K562 (cell line): ENCODE data around the gene APC2. TPM values are rescaled to one million over a fixed set of nuclear protein-coding genes. Genes with fewer than 3 reads are reported as not detected.

ENCODE experiments used
- ATAC-seq: fragments of 200-7000 bp; cut with Tn5 transposase; 3 replicates; pipeline ENCODE4 v1.9.1; 2020; ENCODE audit warnings: moderate library complexity
- BruUV-seq: library from RNA; stranded (reverse); fragments of 400-500 nt; replicated peaks from 2 replicates; lab custom pipeline; 2021; lab: Mats Ljungman, UMichigan
- CTCF ChIA-PET: fragments of 300-600 bp; formaldehyde crosslinking; extraction: SDS; loops from one replicate; lab custom pipeline; 2021; ENCODE audit warnings: low intra/inter-chr PET ratio; lab: Yijun Ruan, JAX
- POLR2A ChIA-PET: fragments of 300-600, 350-650 bp; sonication (Branson Sonifier 250); formaldehyde crosslinking; extraction: SDS; loops from one replicate; lab custom pipeline; 2021; ENCODE audit warnings: antibody characterized with exemption, inconsistent platforms; lab: Yijun Ruan, JAX
- DNase-seq, 4 experiments: peaks; one replicate each; pipeline versions ENCODE4 v3.0.0 to v3.0.0-alpha.2; 2011 to 2018; ENCODE audit warnings: low spot score in 3 of 4, mixed read lengths in 3 of 4; ENCODE audit errors: extremely low read depth in 1 of 4
- FAIRE-seq: peaks from 2 replicates; lab custom pipeline; 2011; peaks lifted over from hg19 to GRCh38; lab: Jason Lieb, UNC
- H2AFZ ChIP-seq: 2 replicates; pipeline ENCODE4 v1.6.0; 2011; ENCODE audit warnings: low read depth, low read length, control low read depth, inconsistent platforms
- H3K27ac ChIP-seq: fragments of 200-600 bp; 3 replicates; pipeline ENCODE4 v1.8.0; 2011; ENCODE audit warnings: low read depth, mild to moderate bottlenecking, control low read depth, inconsistent platforms, low read length, moderate library complexity, mixed read lengths; ENCODE audit errors: extremely low read depth
- H3K27me3 ChIP-seq, 2 experiments: fragments of 300-600 bp in 1 of 2; 2 replicates in 1 of 2; 3 replicates in 1 of 2; pipeline versions ENCODE4 v1.6.0 to v1.8.0; 2011; ENCODE audit warnings: inconsistent platforms in 2 of 2, low read length in 2 of 2, mild to moderate bottlenecking in 1 of 2, mixed read lengths in 1 of 2, moderate library complexity in 1 of 2; ENCODE audit not compliant: control insufficient read depth in 2 of 2, insufficient read depth in 2 of 2
- H3K36me3 ChIP-seq: fragments of 300-600 bp; 3 replicates; pipeline ENCODE4 v1.8.0; 2011; ENCODE audit warnings: mild to moderate bottlenecking, low read length, inconsistent platforms; ENCODE audit not compliant: control insufficient read depth, insufficient read depth
- H3K4me1 ChIP-seq, 2 experiments: fragments of 200-600 bp in 1 of 2; replicated peaks in 1 of 2; 2 replicates in 1 of 2; 3 replicates in 1 of 2; pipeline versions ENCODE4 v1.5.1 to v1.8.0; 2011; ENCODE audit warnings: inconsistent platforms in 2 of 2, low read length in 2 of 2, mild to moderate bottlenecking in 1 of 2, mixed read lengths in 1 of 2, moderate library complexity in 1 of 2; ENCODE audit not compliant: control insufficient read depth in 2 of 2, insufficient read depth in 2 of 2
- H3K4me2 ChIP-seq: 2 replicates; pipeline ENCODE4 v1.6.1; 2011; ENCODE audit warnings: low read length, control low read depth, inconsistent platforms, mixed read lengths; ENCODE audit not compliant: insufficient read depth
- H3K4me3 ChIP-seq: fragments of 200-600 bp; sonication (generic), shearing (Covaris generic); 2 replicates; pipeline ENCODE4 v1.5.1; 2016; ENCODE audit warnings: control low read depth, inconsistent platforms
- H3K79me2 ChIP-seq: fragments of 200-600 bp; 3 replicates; pipeline ENCODE4 v1.8.0; 2011; ENCODE audit warnings: low read length, inconsistent platforms; ENCODE audit not compliant: control insufficient read depth, insufficient read depth
- H3K9ac ChIP-seq, 2 experiments: 2 replicates each; pipeline versions ENCODE4 v1.6.0 to v1.6.1; 2011; ENCODE audit warnings: low read depth in 2 of 2, low read length in 2 of 2, control low read depth in 1 of 2, inconsistent platforms in 1 of 2, mild to moderate bottlenecking in 1 of 2, mixed read lengths in 1 of 2; ENCODE audit not compliant: insufficient read depth in 1 of 2
- H3K9me1 ChIP-seq: one replicate; pipeline ENCODE4 v1.6.0; 2011; ENCODE audit warnings: inconsistent platforms, mild to moderate bottlenecking, low read length, moderate library complexity; ENCODE audit not compliant: control insufficient read depth, insufficient read depth
- H3K9me3 ChIP-seq: replicated peaks from 2 replicates; pipeline ENCODE4 v1.5.1; 2011; ENCODE audit warnings: low read depth, low read length, inconsistent platforms; ENCODE audit not compliant: control insufficient read depth, insufficient read depth
- H4K20me1 ChIP-seq: replicated peaks from 2 replicates; pipeline ENCODE4 v1.6.1; 2011; ENCODE audit warnings: low read length, inconsistent platforms, mixed read lengths; ENCODE audit not compliant: control insufficient read depth, insufficient read depth
- MEF2D ChIP-seq: conservative IDR thresholded peaks from 2 replicates; pipeline ENCODE4 v1.6.1; 2016; ENCODE audit warnings: low read depth, missing genetic modification characterization, missing compliant biosample characterization
- OTX1 ChIP-seq: fragments of 450-650 bp; formaldehyde crosslinking; IDR thresholded peaks from 2 replicates; pipeline ENCODE4 v1.4.0; 2022; ENCODE audit warnings: mild to moderate bottlenecking
- POLR2G ChIP-seq: fragments of 200-400 bp; formaldehyde crosslinking; IDR thresholded peaks from 2 replicates; pipeline ENCODE4 v1.6.1; 2017; ENCODE audit warnings: low read depth, mild to moderate bottlenecking, antibody characterized with exemption, low read length, moderate library complexity
- SAFB2 ChIP-seq: fragments of 200-400 bp; formaldehyde crosslinking; IDR thresholded peaks from 2 replicates; pipeline ENCODE4 v1.6.1; 2018; ENCODE audit warnings: borderline replicate concordance, low read length, low read depth, moderate library complexity; ENCODE audit not compliant: severe bottlenecking
- STAT5A ChIP-seq: IDR thresholded peaks from 2 replicates; pipeline ENCODE4 v1.6.1; 2012; ENCODE audit warnings: low read length, inconsistent platforms, borderline replicate concordance
- TFAP4 ChIP-seq: sonication (generic); formaldehyde crosslinking; IDR thresholded peaks from 2 replicates; pipeline ENCODE4 v1.8.0; 2022; ENCODE audit warnings: missing genetic modification reagents, mild to moderate bottlenecking, moderate library complexity, borderline replicate concordance
- ZBTB5 ChIP-seq: fragments of 450-650 bp; IDR thresholded peaks from 2 replicates; pipeline ENCODE4 v1.6.1; 2017; ENCODE audit warnings: antibody characterized with exemption
- ZNF224 ChIP-seq: sonication (generic); formaldehyde crosslinking; IDR thresholded peaks from 2 replicates; pipeline ENCODE4 v1.8.0; 2022; ENCODE audit warnings: mild to moderate bottlenecking, missing genetic modification reagents
- WGBS: fragments of 100-300 bp; shearing (Covaris generic); methylation state at CpG from one replicate; pipeline ENCODE4 v1.1.6; 2016; ENCODE audit warnings: low coverage, mixed read lengths; ENCODE audit not compliant: insufficient coverage; ENCODE audit errors: missing lambda C conversion rate; 5-methylcytosine and 5-hydroxymethylcytosine counted together
- in situ Hi-C: fragments of 300-500 bp; cut with MboI; formaldehyde crosslinking; loops from 4 replicates; pipeline ENCODE4 v1.15.0; 2018; ENCODE audit warnings: inconsistent platforms, mixed read lengths
- intact Hi-C: fragments of 100-400 bp; cut with micrococcal nuclease; formaldehyde crosslinking; loops from 2 replicates; pipeline ENCODE4 v1.14.2; 2022
- polyA plus RNA-seq, 8 experiments: library from polyadenylated mRNA; depleted of rRNA in 4 of 8; stranded (reverse) in 5 of 8; unstranded in 3 of 8; fragments of >200 nt; fragmentation: Nextera tagmentation in 2 of 8; fragmentation: Illumina TruSeq in 1 of 8; extraction: Ambion mirVana in 2 of 8; extraction: Trizol in 1 of 8; gene quantifications; 2 replicates each; pipeline versions ENCODE4 v1.2.1 to v1.2.3, GENCODE V29; 2011 to 2014; ENCODE audit warnings: inconsistent platforms in 1 of 8, missing spikeins in 1 of 8
- total RNA-seq, 7 experiments: library from RNA; depleted of rRNA in 6 of 7; stranded (reverse); fragments of >200 nt in 6 of 7; fragmentation: Illumina TruSeq in 2 of 7; extraction: Trizol in 2 of 7; gene quantifications; 2 replicates each; pipeline versions ENCODE4 v1.2.1 to v1.2.3, GENCODE V29; 2011 to 2021; ENCODE audit warnings: low replicate concordance in 1 of 7

The APC2 gene
- total and polyA plus RNA-seq, 9 of the 15 experiments (the other 6 are each of a cell fraction or from before 2014, with no cell fraction given), result 0.01 to 0.40 (median 0.05) TPM; not detected in 3

GRCh38 chr19:1421958-1422305, 28.0 kb upstream of the APC2 start:
- H3K4me1 ChIP-seq, result peaks cover 0 to 48% of the 10 kb centered on the region in 2 experiments; a peak in 2 of 5 replicates
- DNase-seq, result no peak
- H3K79me2 ChIP-seq, result peaks cover 81% of the 10 kb centered on the region
- peaks cover 10% of the 10 kb centered on the region for H3K9me1 ChIP-seq
- H3K27me3 ChIP-seq, result no peaks in the 10 kb centered on the region
- ATAC-seq, result no peak
- in situ Hi-C loops (no loop called here), intact Hi-C loops (no loop called here)
- no peaks in the 10 kb centered on the region for H3K9me3 ChIP-seq
- 94% methylated on average over 20 of the region's 22 CpGs for WGBS
- ChIA-PET CTCF (no interaction called here), POLR2A (interaction anchor here (0.7 to 1.4 kb wide), 3 partner anchors 15 to 113 kb away, joined by 3 read pairs; no protein-coding TSS in a partner anchor)
- H3K27ac ChIP-seq, result no peak overlapping the region
- H3K4me3 ChIP-seq, result no peak overlapping the region
- no peak overlapping the region for H3K4me2 ChIP-seq
- FAIRE-seq, result no peak
- H3K9ac ChIP-seq, result peak overlapping the region in 1 of 2 experiments; percentile 22; a peak in 1 of 4 replicates
- no peak overlapping the region for H2AFZ ChIP-seq
- no peak for TF ChIP-seq STAT5A
- no peak for TF ChIP-seq MEF2D (tag)
- no peak for TF ChIP-seq SAFB2
- peak; percentile 55 for TF ChIP-seq POLR2G
- no peak for TF ChIP-seq ZNF224 (CRISPR knock-in tag)
- H4K20me1 ChIP-seq, result peaks cover 34% of the 10 kb centered on the region
- peaks cover 98% of the 10 kb centered on the region for H3K36me3 ChIP-seq
- BruUV-seq, result no TSS peak

- Histone ChIP-seq H2AFZ (no peak overlapping the region), H3K9me3 (no peaks in the 10 kb centered on the region), H3K79me2 (peaks cover 76% of the 10 kb centered on the region), H3K4me3 (no peak overlapping the region), H3K9ac (peak overlapping the region in 1 of 2 experiments; percentile 22; a peak in 1 of 4 replicates), H3K27me3 (no peaks in the 10 kb centered on the region), H3K27ac (no peak overlapping the region), H3K4me1 (peaks cover 0 to 48% of the 10 kb centered on the region in 2 experiments; a peak in 2 of 5 replicates), H3K36me3 (peaks cover 98% of the 10 kb centered on the region), H3K4me2 (no peak overlapping the region), H4K20me1 (peaks cover 30% of the 10 kb centered on the region; the same call in 1 of the 2 replicates), H3K9me1 (peaks cover 6% of the 10 kb centered on the region)
- 84% methylated on average over 15 of the region's 16 CpGs for WGBS
- FAIRE-seq (no peak), ATAC-seq (no peak), DNase-seq (no peak)
- CTCF ChIA-PET, result no interaction called here
- no TSS peak for BruUV-seq
- POLR2A ChIA-PET, result interaction anchor here (0.7 to 2.4 kb wide), 4 partner anchors 9 to 113 kb away, joined by 3 to 6 read pairs (median 4); no protein-coding TSS in a partner anchor
- in situ Hi-C loops, result no loop called here
- intact Hi-C loops, result no loop called here
- TF ChIP-seq ZBTB5 (no peak), OTX1 (no peak), TFAP4 (CRISPR knock-in tag) (peak; percentile 18; the same call in 1 of the 2 replicates)
- TF ChIP-seq, all 486 proteins: peak for 1
These were observed 27.6 kb upstream of the APC2 start for GRCh38 chr19:1422360-1422759.
